GM06990 (cell line): ENCODE data around the gene THYN1.

ENCODE experiments used
- DNase-seq: peaks from one replicate; pipeline ENCODE4 v3.0.0-alpha.2; 2011; ENCODE audit not compliant: insufficient read length; ENCODE audit errors: extremely low read depth
- H3K27me3 ChIP-seq: replicated peaks from 2 replicates; pipeline ENCODE4 v1.6.0; 2011; ENCODE audit warnings: low read length; ENCODE audit not compliant: control insufficient read depth, insufficient read depth
- H3K36me3 ChIP-seq: 2 replicates; pipeline ENCODE4 v1.5.1; 2011; ENCODE audit warnings: low read length; ENCODE audit not compliant: control insufficient read depth, insufficient read depth
- H3K4me3 ChIP-seq: replicated peaks from 2 replicates; pipeline ENCODE4 v1.5.1; 2011; ENCODE audit warnings: low read depth, mild to moderate bottlenecking, control low read depth, low read length
- TF ChIP-seq, protein P1 (sequence below): IDR thresholded peaks from 2 replicates; pipeline ENCODE4 v1.5.1; 2011; ENCODE audit warnings: low read length, control low read depth, mild to moderate bottlenecking, inconsistent platforms; ENCODE audit not compliant: insufficient read depth, poor library complexity, severe bottlenecking

Gene THYN1

DNA sequence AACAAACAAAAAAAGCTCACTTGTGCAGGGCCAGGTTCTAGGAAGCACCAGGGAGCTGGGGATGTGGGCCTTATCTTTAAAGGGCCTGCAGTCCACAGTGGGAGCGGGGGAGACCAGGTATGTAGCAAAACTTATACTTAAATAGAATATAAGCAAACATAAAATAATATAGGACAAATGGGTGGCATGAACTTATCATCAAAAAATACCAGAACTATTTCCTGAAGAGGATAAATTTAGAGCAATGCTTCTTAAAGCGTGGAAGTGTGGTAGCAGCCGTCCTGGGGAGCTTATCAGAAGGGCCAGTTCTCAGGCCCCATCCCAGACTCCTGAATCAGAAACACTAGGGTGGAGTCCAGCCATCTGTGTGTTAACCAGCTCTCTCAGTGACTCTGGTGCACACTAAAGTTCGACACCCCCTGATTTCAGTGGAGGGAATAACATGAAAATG is 19.4 kb downstream of the THYN1 start:
- Histone ChIP-seq H3K36me3 (peaks cover 5% of the 10 kb centered on the region), H3K4me3 (no peak overlapping the region), H3K27me3 (no peaks in the 10 kb centered on the region)
- TF ChIP-seq, protein P1, sequence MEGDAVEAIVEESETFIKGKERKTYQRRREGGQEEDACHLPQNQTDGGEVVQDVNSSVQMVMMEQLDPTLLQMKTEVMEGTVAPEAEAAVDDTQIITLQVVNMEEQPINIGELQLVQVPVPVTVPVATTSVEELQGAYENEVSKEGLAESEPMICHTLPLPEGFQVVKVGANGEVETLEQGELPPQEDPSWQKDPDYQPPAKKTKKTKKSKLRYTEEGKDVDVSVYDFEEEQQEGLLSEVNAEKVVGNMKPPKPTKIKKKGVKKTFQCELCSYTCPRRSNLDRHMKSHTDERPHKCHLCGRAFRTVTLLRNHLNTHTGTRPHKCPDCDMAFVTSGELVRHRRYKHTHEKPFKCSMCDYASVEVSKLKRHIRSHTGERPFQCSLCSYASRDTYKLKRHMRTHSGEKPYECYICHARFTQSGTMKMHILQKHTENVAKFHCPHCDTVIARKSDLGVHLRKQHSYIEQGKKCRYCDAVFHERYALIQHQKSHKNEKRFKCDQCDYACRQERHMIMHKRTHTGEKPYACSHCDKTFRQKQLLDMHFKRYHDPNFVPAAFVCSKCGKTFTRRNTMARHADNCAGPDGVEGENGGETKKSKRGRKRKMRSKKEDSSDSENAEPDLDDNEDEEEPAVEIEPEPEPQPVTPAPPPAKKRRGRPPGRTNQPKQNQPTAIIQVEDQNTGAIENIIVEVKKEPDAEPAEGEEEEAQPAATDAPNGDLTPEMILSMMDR = no peak
- no peak for DNase-seq

DNA sequence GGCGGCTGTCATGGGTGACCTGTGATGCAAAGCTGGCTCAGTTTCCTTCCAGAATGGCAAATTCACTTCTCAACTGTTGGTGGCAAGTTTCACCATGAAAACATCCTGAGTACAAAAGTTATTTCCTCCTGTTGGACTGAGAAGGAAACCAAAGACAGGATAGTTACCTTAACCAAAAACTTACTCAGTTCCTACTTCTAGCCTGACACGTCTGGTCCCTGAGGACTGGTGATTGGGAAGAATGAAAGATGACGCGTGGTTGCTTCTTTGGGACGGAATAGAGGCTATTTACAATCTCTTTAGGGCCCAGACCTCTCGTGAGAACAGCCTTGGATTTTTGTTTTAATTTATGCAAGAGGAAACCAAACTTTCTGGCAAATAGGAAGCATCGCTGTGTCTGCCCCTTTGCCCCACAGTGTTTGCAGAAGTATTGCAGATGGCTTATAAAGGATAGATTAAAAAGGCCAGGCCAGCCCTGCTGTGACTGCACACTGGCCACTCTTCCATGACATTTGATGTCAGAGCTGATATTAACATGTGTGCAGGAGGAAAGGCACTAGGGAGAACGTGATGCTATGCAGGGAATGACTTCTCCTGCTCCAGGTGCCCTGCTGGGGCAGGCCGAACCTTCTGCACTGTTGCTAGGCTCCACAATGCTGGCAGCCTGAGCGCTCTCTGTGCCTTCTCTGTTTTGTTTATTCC is 21.0 kb downstream of the THYN1 start:
- Histone ChIP-seq H3K36me3 (peaks cover 5% of the 10 kb centered on the region), H3K4me3 (no peak overlapping the region), H3K27me3 (no peaks in the 10 kb centered on the region)
- TF ChIP-seq, protein P1 = no peak
- DNase-seq = no peak

DNA sequence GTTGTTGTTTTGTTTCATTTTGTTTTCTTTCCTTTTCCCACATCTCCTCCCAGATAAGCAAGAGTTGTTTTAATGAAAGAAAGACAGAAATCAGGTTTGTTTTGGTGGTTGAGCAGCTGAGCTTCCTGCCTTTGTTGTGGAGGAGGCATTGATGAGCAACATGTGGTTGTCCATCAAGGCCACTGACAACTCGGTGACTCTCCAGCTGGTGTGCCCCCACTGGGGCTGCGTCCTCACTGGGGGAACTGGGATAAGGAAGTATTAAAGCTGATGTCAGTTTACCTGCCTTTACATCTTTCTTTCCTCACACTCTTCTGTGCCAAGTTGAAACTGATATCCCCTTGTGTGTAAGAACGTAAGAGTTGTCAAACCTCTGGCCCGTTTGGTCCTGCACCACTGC is 22.8 kb downstream of the THYN1 start:
- H3K27me3 ChIP-seq = no peaks in the 10 kb centered on the region
- peaks cover 3% of the 10 kb centered on the region; the same call in 1 of the 2 replicates for H3K36me3 ChIP-seq
- TF ChIP-seq, protein P1 = no peak
- H3K4me3 ChIP-seq = no peak overlapping the region
- DNase-seq = no peak

DNA sequence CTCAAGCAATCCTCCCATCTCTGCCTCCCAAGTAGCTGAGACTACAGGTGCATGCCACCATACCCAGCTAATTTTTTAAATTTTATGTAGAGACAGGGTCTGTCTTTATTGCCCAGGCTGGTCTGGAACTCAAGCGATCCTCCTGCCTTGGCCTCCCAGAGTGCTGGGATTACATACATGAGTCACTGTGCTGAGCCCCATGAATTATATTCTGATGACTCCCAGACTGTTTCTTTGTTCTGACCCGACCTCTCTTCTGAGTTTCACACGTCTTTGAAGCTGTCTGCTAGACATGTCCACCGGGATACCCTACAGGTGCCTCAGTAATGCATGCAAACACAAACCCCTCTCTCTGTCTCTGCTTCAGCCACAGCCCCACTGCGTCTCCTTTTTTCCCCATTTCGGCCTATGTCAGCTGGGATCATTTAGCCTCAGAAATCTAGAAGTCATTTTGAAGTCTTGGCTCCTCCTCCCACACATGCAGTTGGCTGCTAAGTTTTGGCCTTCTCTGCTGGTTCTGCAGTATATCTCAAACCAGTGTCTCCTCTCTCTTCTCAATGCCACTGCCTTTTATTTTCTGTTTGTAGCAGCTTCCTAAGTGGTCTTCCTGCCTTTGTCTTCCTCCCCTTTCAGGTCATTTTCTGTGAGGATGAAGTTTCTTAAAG is 23.9 kb downstream of the THYN1 start:
- DNase-seq = no peak
- TF ChIP-seq, protein P1 = no peak
- no peak overlapping the region for H3K4me3 ChIP-seq
- H3K36me3 ChIP-seq = no peaks in the 10 kb centered on the region
- H3K27me3 ChIP-seq = no peaks in the 10 kb centered on the region

DNA sequence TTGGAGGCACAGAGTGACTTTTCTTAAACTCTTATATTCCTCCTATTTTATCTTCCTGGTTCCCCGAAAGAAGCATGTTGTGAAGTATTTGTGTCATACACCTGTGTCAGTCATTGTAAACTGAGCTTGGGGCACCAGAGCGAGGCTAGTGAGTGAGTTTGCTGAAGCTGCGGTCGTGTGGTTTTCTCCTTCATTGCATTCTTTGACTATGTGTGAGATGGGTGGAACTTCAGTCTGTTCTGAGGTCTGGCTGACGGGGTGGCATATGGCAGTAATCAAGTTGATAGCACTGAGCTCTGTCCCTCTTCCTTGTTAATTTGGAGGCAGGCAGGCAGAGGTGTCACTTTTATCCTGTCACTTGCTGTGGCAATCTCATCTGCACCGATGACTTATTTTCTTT is 24.5 kb downstream of the THYN1 start:
- peak; percentile 41 for DNase-seq
- H3K36me3 ChIP-seq = no peaks in the 10 kb centered on the region
- no peak overlapping the region for H3K4me3 ChIP-seq
- TF ChIP-seq, protein P1 = no peak
- no peaks in the 10 kb centered on the region for H3K27me3 ChIP-seq
